ENCODE results near the gene EEF1AKMT2. TPM values are rescaled to one million over a fixed set of nuclear protein-coding genes. Genes with fewer than 3 reads are reported as not detected.

EEF1AKMT2 gene
- total RNA-seq, 1 donor from 2014 or later, result 17.0 TPM

DNA sequence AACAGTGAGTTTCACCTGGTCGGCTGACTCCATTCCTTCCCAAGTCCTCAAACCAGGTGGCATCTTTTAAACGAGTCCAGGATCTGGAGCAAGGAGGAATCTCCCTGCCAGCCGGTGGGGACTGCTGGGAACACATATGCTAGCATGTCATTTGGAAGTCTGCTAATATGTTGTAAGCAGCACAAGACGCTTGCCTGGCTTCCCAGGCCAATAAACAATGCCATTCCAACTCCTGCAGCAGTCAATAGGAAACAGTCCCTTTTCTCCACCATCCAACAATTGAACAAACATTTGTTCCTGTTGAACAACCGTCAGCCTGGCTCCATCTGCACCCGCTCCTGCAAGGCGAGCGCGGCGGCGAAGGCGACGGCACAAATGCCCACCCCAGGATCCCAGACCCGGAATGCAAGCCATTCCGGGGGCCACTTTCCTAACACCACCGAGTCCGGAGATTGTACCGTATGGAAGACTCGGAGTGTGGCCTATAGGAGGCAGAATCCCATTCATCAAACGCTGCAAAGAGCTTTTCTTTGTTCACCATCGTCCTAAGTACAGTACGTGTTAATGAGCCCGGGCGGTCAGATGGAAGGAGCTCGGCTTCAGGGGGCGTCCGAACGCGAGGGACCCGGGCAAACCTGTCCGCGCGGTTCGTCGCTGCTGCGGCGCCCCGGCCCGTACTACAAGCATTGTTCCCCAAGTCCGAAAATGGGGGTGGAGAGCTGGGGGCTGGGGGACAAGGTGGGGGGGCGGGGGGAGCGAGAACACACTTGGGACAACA, 49.1 kb downstream of the EEF1AKMT2 start:
- no peak for DNase-seq (ENCODE audit: low read depth)
- H3K4me3 ChIP-seq (ENCODE audit: low read depth, low read length), result peak overlapping the region; percentile 68
- TF ChIP-seq, protein P1, sequence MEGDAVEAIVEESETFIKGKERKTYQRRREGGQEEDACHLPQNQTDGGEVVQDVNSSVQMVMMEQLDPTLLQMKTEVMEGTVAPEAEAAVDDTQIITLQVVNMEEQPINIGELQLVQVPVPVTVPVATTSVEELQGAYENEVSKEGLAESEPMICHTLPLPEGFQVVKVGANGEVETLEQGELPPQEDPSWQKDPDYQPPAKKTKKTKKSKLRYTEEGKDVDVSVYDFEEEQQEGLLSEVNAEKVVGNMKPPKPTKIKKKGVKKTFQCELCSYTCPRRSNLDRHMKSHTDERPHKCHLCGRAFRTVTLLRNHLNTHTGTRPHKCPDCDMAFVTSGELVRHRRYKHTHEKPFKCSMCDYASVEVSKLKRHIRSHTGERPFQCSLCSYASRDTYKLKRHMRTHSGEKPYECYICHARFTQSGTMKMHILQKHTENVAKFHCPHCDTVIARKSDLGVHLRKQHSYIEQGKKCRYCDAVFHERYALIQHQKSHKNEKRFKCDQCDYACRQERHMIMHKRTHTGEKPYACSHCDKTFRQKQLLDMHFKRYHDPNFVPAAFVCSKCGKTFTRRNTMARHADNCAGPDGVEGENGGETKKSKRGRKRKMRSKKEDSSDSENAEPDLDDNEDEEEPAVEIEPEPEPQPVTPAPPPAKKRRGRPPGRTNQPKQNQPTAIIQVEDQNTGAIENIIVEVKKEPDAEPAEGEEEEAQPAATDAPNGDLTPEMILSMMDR (conservative IDR thresholded peaks at IDR 0.05; ENCODE audit: low read depth, low read length), result peak; percentile 40

DNA sequence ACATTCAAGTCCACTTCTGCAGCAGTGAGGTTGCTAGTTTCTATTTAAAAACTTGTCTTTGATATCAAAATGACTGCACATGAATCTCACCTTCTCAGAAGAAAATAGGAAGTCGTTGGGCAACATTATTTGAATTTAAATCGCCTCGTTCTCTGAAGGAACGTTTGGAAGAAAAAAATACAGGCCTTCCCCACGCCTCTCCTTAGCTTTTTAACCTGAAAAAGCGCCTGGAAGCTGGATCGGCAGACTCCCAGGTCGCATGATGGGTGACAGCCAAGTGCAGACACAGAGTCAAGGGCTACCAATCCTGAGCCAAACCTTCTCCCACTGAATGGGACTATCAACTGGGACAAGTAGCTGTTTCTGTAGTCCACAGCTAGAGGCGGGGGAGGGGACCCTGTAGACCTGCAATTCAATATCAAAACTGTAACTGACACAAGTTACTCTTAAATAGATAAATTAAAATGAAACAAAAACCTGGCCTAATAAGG, 49.7 kb downstream of the EEF1AKMT2 start:
- H3K4me3 ChIP-seq (ENCODE audit: low read depth, low read length), result peak overlapping the region; percentile 68
- TF ChIP-seq, protein P1 (conservative IDR thresholded peaks at IDR 0.05; ENCODE audit: low read depth, low read length), result no peak
- no peak for DNase-seq (ENCODE audit: low read depth)

DNA sequence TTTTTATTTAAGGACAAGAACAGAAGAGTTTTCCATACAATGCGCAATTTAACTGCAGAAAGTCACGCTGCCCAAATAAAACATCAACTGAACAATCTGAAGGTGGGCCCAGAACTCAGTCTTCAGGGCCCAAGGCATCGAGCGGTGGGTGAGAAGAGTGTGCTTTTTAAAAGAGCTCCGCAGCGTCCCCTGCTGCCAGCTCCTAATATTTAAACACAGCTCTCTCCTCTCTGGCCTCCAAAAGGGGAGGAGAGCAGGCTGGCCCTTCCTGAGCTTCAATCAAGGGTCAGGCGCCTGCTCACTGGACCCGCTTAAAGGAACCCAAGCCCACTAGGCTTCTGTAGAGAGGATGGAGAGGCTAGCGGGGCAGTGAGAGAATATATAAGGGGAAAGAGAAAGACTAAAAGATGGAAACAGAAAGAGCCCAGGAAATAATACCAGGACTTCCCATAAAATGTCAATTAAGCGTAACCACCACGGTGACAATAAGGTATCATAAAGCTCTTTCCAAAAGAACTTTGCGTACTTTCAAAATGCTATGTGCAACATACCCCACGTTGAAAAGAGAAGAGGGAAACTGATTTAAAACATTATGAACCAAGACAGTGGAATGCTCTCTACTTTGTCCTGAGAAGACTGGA, 50.3 kb downstream of the EEF1AKMT2 start:
- TF ChIP-seq, protein P1 (conservative IDR thresholded peaks at IDR 0.05; ENCODE audit: low read depth, low read length), result peak; percentile 87
- peak overlapping the region; percentile 44 for H3K4me3 ChIP-seq (ENCODE audit: low read depth, low read length)
- no peak for DNase-seq (ENCODE audit: low read depth)

DNA sequence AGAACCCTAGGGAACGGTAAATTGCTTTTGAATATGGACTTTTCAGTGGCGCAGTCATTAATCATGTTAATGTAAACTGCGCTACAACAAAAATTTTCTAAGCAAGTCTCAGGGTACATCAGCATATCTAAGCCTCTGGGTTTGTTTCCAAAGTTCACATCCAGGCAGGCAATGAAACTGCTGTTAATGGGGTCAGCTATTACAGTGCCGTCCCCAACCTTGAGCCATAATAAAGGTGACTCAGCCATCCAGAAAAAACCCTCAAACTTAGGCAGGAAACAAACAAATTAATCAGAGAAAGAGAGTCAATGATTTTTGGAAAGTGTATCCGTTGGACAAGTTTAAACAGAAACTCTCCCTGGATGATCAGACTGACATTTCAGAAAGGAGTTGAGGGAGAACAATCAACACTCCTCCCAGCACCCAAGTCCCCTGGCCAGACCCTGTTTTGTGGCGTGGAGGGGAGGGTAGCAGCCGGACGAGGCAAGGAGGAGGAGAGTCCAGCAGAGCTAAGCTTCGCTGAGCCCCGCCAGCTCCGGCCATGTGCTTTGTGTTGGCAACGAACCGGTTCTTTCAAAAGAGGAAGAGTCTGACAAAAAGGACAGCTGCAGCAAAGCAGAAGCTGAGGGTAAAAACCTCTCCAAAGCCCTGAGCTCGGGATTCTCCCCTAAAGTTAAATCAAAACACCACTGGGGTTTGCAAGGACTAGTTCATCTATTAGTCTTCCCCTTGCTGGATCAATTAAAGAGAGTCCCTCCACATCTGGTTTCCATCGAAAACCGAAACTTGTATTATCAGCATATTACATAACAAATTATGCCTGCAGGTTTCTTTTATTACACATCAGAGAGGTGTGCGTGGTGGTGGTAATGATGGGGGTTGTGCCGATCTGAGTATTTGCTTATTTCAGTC, 51.1 kb downstream of the EEF1AKMT2 start:
- no peak for DNase-seq (ENCODE audit: low read depth)
- H3K4me3 ChIP-seq (ENCODE audit: low read depth, low read length), result peak overlapping the region; percentile 44
- TF ChIP-seq, protein P1 (conservative IDR thresholded peaks at IDR 0.05; ENCODE audit: low read depth, low read length), result no peak

DNA sequence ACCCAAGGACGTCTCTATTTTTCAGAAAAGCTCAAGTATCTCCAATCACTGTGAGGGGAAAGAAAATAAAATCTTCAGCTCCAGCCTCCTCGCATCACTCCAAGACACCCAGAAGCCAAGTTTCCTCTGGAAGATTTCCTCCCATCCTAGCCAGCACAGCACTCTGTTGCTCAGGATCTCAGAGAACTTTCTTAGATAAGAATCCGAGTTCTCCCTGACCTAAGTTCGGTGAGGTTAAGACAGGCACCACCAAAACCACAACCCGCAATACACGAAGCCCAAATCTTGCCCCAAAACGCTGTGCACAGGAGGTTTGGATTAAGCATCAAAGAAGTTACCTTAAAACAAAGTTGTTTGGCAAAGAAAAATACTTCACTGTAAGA, 51.7 kb downstream of the EEF1AKMT2 start:
- TF ChIP-seq, protein P1 (conservative IDR thresholded peaks at IDR 0.05; ENCODE audit: low read depth, low read length), result no peak
- DNase-seq (ENCODE audit: low read depth), result no peak
- H3K4me3 ChIP-seq (ENCODE audit: low read depth, low read length), result no peak overlapping the region

DNA sequence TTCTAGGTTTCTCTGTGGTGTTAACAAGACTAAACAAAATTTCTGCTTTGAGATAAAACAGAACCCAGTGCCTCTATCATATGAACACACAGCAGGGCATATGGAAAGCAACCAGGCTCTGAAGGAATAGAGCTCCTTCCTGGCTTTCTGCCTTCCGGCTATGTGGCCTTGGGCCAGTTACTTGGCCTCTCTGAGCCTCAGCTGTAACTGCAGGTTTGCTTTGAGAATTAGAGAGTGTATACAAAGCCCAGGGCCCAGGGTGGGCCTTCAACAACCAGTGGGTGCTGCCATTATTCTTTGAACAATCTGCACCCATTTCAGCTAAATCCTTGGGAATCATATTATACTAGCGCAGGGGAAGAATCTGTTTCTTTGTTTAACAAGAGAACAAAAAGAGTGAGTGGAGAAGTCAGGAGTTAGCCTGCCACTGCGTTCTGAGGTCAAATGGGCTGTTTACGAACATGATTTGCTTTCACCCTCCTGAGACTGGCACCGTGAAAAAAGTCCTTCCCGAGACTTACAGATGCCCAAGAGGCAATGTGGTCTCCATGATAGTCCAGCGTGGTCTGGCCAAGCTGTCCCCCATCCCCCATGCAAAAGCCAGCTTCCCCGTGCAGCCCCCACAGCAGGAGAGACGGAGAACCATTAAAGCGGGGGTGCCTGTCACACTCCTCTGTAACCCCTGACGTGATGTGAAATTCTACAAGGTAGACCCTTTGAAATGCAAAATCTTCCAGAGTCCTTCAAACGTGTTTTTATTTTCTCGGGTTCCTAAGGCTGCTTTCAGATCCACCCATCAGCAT, 52.4 kb downstream of the EEF1AKMT2 start:
- no peak for DNase-seq (ENCODE audit: low read depth)
- TF ChIP-seq, protein P1 (conservative IDR thresholded peaks at IDR 0.05; ENCODE audit: low read depth, low read length), result no peak
- H3K4me3 ChIP-seq (ENCODE audit: low read depth, low read length), result no peak overlapping the region

Measured in epithelial cell of proximal tubule (primary cell).